Ishikawa (cell line): Measurements from ENCODE around the gene COL24A1.

ENCODE experiments used
- CEBPB ChIP-seq: IDR thresholded peaks from 2 replicates; pipeline ENCODE4 v1.6.1; 2012
- EGR1 ChIP-seq: IDR thresholded peaks from 2 replicates; pipeline ENCODE4 v1.6.1; 2012
- EP300 ChIP-seq: IDR thresholded peaks from 2 replicates; pipeline ENCODE4 v1.6.1; 2012; ENCODE audit warnings: borderline replicate concordance
- NFIC ChIP-seq: IDR thresholded peaks from 2 replicates; pipeline ENCODE4 v1.6.1; 2012
- REST ChIP-seq: IDR thresholded peaks from 2 replicates; pipeline ENCODE4 v1.6.1; 2012; ENCODE audit warnings: low read depth, mild to moderate bottlenecking
- TAF1 ChIP-seq: IDR thresholded peaks from 2 replicates; pipeline ENCODE4 v1.6.1; 2012; ENCODE audit warnings: low read depth, mild to moderate bottlenecking
- YY1 ChIP-seq: IDR thresholded peaks from 2 replicates; pipeline ENCODE4 v1.6.1; 2012; ENCODE audit warnings: low read depth
- ZBTB7A ChIP-seq: IDR thresholded peaks from 2 replicates; pipeline ENCODE4 v1.6.1; 2012; ENCODE audit warnings: low read depth
- TF ChIP-seq, protein P1 (sequence below): IDR thresholded peaks from 2 replicates; pipeline ENCODE4 v1.6.1; 2012

- TF ChIP-seq REST (no peak), ZBTB7A (no peak), EGR1 (no peak), CEBPB (no peak), YY1 (no peak), EP300 (no peak), TAF1 (no peak), NFIC (no peak)
- TF ChIP-seq, protein P1, sequence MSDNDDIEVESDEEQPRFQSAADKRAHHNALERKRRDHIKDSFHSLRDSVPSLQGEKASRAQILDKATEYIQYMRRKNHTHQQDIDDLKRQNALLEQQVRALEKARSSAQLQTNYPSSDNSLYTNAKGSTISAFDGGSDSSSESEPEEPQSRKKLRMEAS = no peak
Observed at GRCh38 chr1:85952460-85952859, 204.1 kb downstream of the COL24A1 start.
